Kidney (tissue), 14 donors: Measurements from ENCODE around the gene PAGE4. TPM values are rescaled to one million over a fixed set of nuclear protein-coding genes. Genes with fewer than 3 reads are reported as not detected.
A peak's percentile ranks its signal among the peaks of the same experiment; 100 is the strongest.

ENCODE experiments used
- DNase-seq, 5 donors: peaks; one replicate each; pipeline ENCODE4 v3.0.0-alpha.2; 2013 to 2020
- FAIRE-seq: peaks from 2 replicates; lab custom pipeline; 2012; peaks lifted over from hg19 to GRCh38; lab: Jason Lieb, UNC
- H3K27ac ChIP-seq, 2 donors: one replicate each; pipeline ENCODE4 v1.7.0; 2013; ENCODE audit warnings: low read depth in 2 of 2, low read length in 2 of 2, inconsistent platforms in 1 of 2
- H3K27me3 ChIP-seq: one replicate; pipeline ENCODE4 v1.7.1; 2013; ENCODE audit warnings: low read length, inconsistent platforms; ENCODE audit not compliant: control insufficient read depth, insufficient read depth
- H3K36me3 ChIP-seq, 3 donors: one replicate each; pipeline versions ENCODE4 v1.7.0 to v1.7.1; 2013; ENCODE audit warnings: low read length in 3 of 3, control low read depth in 1 of 3, inconsistent platforms in 1 of 3; ENCODE audit not compliant: insufficient read depth in 3 of 3, control insufficient read depth in 2 of 3
- H3K4me1 ChIP-seq, 3 donors: one replicate each; pipeline versions ENCODE4 v1.7.0 to v1.7.1; 2013; ENCODE audit warnings: low read length in 3 of 3, inconsistent platforms in 1 of 3, low read depth in 1 of 3; ENCODE audit not compliant: control insufficient read depth in 2 of 3, insufficient read depth in 2 of 3
- H3K4me3 ChIP-seq, 3 donors: one replicate each; pipeline versions ENCODE4 v1.7.0 to v1.8.1; 2013; ENCODE audit warnings: low read length in 3 of 3, control low read depth in 1 of 3, inconsistent platforms in 1 of 3
- H3K9ac ChIP-seq, 3 donors: one replicate each; pipeline versions ENCODE4 v1.7.0 to v1.7.1; 2013; ENCODE audit warnings: low read length in 3 of 3, control low read depth in 1 of 3, inconsistent platforms in 1 of 3
- H3K9me3 ChIP-seq, 3 donors: one replicate each; pipeline versions ENCODE4 v1.7.0 to v1.7.1; 2013; ENCODE audit warnings: low read length in 3 of 3, control low read depth in 1 of 3, inconsistent platforms in 1 of 3; ENCODE audit not compliant: control insufficient read depth in 2 of 3, insufficient read depth in 1 of 3
- intact Hi-C: fragments of 100-400 bp; cut with DNase I; formaldehyde crosslinking; loops from one replicate; pipeline ENCODE4 v1.11.1; 2022
- polyA plus RNA-seq: library from polyadenylated mRNA; stranded (reverse); fragments of 350-450 nt; fragmentation: Illumina TruSeq; extraction: RNeasy Lipid Tissue Mini Kit (QIAGEN cat#74804); gene quantifications from one replicate; pipeline ENCODE4 v1.2.3, GENCODE V29; 2014; ENCODE audit warnings: low read depth, low replicate concordance; ENCODE audit not compliant: insufficient read depth
- total RNA-seq: library from RNA; stranded (reverse); fragmentation: NEBNext Ultra II Directional; extraction: Animal tissue kit (Norgen Biotek cat#: 25700); gene quantifications from one replicate; pipeline ENCODE4 v1.2.1, GENCODE V29; 2021
- TF ChIP-seq, protein P1 (sequence below): IDR thresholded peaks from 3 replicates; pipeline ENCODE4 v1.5.1; 2012; ENCODE audit warnings: mild to moderate bottlenecking, moderate library complexity, borderline replicate concordance; ENCODE audit not compliant: insufficient read depth; ENCODE audit errors: extremely low read depth
- donor health status: control.
- donor health status: control.
- donor health status: control.
- donor health status: control.
- donor health status: control.
- donor health status: DM: yes; HTN: yes; CAD: no.
- donor health status: Normal renal cell carcinoma (clear cell type).

PAGE4 gene
- total and polyA plus RNA-seq, 2 donors from 2014 or later = not detected

DNA sequence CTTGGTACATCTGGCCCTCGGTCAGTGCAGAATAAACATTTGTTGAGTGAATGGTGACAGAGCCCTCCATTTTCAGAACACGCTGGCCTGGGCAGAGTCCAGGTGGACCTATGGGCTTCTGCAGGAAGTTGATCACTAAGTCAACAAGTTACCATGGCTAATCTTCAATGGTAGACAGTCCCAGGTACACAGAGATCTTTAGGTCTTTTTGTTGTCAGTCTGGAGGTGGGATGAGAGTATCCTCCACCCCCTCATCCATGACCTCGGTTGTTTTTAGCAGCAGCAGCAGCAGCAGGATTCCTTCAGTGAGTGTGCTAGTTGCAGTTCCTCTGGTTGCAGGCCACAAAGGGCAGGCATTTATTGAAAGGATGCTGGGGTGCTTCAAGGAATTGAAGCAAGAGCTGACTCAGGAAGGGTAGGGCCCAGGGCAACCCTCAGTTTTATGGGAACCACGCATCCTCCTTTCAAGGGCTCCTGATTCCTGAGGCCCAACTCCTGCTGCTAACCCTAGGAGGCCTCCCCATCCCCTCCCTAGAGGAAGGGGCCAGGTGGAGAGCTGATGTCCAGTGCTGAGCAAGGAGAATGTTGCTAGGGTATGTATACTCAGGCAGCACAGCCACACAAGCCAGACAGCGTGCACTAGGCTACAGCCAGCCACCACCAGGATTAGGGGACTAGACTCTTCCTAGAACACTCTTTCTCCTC, 48.4 kb downstream of the PAGE4 start:
- FAIRE-seq = no peak
- H3K27ac ChIP-seq = no peak overlapping the region
- H3K27me3 ChIP-seq = no peaks in the 10 kb centered on the region

DNA sequence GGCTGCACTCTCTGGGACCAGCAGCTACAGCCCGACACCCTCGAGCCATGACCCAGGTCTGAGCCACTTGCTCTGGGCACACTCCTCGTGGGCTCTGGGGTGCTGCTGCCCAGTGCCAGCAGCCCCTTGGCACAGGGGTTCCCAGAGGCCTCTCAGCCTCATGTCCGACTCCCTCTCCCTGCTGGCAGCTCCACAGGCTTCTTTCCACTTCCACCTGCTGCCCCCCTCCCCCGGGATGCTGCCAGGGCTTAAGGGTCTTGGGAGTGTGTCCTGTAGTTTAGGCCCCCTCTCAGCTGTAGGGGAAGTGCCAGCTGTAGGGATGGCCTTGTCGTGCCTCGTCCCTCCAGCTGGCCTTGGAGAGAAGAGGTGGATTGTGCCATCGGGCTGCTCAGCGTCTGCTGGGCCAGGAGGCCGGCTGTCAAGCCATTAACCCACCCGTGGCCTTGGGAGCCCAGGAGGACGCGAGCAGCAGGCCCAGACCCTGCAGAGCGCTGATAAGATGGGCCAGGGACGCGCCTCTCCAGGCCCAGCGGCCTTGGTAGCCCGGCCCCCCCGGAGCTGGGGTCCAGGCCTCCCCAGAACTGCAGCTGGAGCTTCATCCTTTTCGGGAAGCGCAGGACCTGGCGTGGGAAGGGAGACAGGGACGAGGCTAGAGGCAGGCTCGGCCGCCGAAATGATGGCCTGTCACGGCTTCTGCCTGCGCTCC, 49.2 kb downstream of the PAGE4 start:
- TF ChIP-seq, protein P1, sequence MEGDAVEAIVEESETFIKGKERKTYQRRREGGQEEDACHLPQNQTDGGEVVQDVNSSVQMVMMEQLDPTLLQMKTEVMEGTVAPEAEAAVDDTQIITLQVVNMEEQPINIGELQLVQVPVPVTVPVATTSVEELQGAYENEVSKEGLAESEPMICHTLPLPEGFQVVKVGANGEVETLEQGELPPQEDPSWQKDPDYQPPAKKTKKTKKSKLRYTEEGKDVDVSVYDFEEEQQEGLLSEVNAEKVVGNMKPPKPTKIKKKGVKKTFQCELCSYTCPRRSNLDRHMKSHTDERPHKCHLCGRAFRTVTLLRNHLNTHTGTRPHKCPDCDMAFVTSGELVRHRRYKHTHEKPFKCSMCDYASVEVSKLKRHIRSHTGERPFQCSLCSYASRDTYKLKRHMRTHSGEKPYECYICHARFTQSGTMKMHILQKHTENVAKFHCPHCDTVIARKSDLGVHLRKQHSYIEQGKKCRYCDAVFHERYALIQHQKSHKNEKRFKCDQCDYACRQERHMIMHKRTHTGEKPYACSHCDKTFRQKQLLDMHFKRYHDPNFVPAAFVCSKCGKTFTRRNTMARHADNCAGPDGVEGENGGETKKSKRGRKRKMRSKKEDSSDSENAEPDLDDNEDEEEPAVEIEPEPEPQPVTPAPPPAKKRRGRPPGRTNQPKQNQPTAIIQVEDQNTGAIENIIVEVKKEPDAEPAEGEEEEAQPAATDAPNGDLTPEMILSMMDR = no peak
- no peak for FAIRE-seq
- peak overlapping the region; percentile 46 to 68 (median 65) for H3K4me3 ChIP-seq

More for the DNA sequence above, 48.4 kb downstream of the PAGE4 start:
- no peaks in the 10 kb centered on the region for H3K9me3 ChIP-seq
- no peak overlapping the region for H3K9ac ChIP-seq
- TF ChIP-seq, protein P1 = no peak
- DNase-seq = peak in 1 of 5 donors; percentile 25
- H3K4me1 ChIP-seq = peaks cover 0 to 5% (median 5%) of the 10 kb centered on the region in 3 donors
- intact Hi-C loops = no loop called here
- H3K4me3 ChIP-seq = no peak overlapping the region
- H3K36me3 ChIP-seq = peaks cover 0 to 2% (median 0%) of the 10 kb centered on the region in 3 donors

DNA sequence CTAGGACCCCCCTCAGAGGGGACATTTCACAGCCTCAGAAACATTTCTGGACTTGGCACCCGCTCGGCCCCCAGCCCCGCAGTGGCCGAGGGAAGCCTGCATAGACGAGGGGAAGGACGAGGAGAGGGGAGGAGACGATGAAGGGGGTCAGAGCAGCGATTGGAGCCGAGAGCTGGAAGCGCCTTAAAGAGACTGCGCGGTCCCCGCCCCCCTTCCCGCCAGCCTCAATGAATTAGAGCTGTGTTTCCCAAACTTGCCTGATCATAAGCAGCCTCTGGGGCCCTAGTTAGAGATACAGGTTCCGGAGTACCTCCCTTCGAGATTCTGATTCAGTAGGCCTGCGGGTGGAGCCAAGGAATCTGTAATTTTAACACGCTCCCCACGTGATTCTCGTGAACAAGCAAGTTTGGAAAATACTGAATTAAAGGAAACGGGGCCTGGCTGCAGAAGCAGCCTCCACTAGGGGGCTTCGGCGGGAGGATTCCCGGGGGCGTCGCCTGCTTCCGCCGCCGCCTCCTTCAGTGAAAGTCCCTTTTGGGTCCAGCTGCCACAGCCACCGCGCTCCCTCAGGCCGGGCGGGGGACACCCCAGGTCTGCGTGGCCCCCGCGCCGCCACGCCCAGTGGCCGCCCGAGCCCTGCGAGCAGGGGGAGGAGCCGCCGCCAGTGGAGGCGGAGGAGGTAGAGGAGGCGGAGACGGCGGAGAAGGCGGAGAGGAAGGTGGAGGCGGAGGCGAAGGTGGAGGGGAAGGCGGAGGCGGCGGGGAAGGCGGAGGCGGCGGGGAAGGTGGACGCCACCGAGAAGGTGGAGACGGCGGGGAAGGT, 49.9 kb downstream of the PAGE4 start, which contains the start of gene USP27X:
Gene USP27X, plus strand, starts transcription at position 651 of the 822 bp plus-strand sequence. CDS start 824 bp downstream, outside the sequence.
- TF ChIP-seq, protein P1 = peak; percentile 26
- Histone ChIP-seq H3K36me3 (peaks cover 0 to 2% (median 0%) of the 10 kb centered on the region in 3 donors), H3K27ac (peak within 1 kb of the TSS; percentile 83 to 85), H3K4me1 (peaks cover 0 to 5% (median 5%) of the 10 kb centered on the region in 3 donors), H3K9ac (peak within 1 kb of the TSS in 2 of 3 donors; percentile 2 to 46), H3K27me3 (no peaks in the 10 kb centered on the region), H3K4me3 (peak within 1 kb of the TSS; percentile 46 to 68 (median 68)), H3K9me3 (no peaks in the 10 kb centered on the region)
- no peak for FAIRE-seq
- DNase-seq = peak; percentile 86 to 93 (median 90)
- intact Hi-C loops = no loop called here

More for the DNA sequence above, 49.2 kb downstream of the PAGE4 start:
- Histone ChIP-seq H3K27me3 (no peaks in the 10 kb centered on the region), H3K9me3 (no peaks in the 10 kb centered on the region), H3K36me3 (peaks cover 0 to 2% (median 0%) of the 10 kb centered on the region in 3 donors), H3K27ac (peak overlapping the region; percentile 83 to 85), H3K9ac (peak overlapping the region in 1 of 3 donors; percentile 46), H3K4me1 (peaks cover 0 to 5% (median 5%) of the 10 kb centered on the region in 3 donors)
- intact Hi-C loops = no loop called here
- DNase-seq = peak in 2 of 5 donors; percentile 55 to 74
